Measurements from ENCODE around the gene AMPH.

DNA sequence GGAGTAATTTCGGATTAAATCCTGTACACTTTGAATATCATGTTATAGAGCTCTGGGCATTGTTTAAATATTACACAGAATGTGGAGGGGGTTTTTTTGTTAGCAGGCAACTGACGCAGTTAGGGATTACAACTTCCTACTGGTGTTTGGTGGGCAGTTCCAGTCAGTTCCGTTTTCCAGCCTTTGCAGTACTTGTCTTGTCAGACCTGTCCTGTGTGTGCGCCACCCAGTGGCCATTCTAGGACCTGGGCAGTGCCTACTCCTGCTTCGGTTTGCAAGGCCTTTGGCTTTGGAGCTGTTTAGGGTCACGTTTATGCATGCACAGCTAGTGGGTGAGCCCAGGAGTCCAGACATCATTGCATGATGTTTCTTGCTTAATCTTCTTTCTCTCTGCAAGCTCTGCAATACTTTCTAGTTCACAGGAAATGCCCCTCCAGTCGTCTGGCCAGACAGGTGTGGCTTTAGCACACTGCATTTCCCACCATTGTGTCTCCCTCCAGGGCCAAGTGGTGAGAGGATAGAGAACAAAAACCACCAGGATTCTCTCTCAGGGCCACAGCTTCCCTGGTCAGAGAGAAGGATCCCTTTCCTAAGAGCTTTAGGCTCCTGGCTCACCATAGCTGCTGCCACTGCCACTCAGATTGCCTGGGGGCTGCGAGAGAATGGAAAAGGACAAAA is 261.2 kb downstream of the AMPH start:
- TF ChIP-seq, protein P1, sequence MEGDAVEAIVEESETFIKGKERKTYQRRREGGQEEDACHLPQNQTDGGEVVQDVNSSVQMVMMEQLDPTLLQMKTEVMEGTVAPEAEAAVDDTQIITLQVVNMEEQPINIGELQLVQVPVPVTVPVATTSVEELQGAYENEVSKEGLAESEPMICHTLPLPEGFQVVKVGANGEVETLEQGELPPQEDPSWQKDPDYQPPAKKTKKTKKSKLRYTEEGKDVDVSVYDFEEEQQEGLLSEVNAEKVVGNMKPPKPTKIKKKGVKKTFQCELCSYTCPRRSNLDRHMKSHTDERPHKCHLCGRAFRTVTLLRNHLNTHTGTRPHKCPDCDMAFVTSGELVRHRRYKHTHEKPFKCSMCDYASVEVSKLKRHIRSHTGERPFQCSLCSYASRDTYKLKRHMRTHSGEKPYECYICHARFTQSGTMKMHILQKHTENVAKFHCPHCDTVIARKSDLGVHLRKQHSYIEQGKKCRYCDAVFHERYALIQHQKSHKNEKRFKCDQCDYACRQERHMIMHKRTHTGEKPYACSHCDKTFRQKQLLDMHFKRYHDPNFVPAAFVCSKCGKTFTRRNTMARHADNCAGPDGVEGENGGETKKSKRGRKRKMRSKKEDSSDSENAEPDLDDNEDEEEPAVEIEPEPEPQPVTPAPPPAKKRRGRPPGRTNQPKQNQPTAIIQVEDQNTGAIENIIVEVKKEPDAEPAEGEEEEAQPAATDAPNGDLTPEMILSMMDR (IDR thresholded peaks at IDR 0.05) = peak; percentile 47 to 85 (median 64)
- TF ChIP-seq POLR2A (IDR thresholded peaks at IDR 0.05) = no peak
